ENCODE data around the gene BCAR1. TPM values are rescaled to one million over a fixed set of nuclear protein-coding genes. Genes with fewer than 3 reads are reported as not detected.

The BCAR1 gene
- total and polyA plus RNA-seq, 3 donors from 2014 or later: 83.8 to 201 (median 139) TPM

- peaks cover 12% of the 10 kb centered on the region for H3K4me1 ChIP-seq
- H3K4me3 ChIP-seq: no peak overlapping the region
- H3K9me3 ChIP-seq: no peaks in the 10 kb centered on the region
- TF ChIP-seq CTCF (IDR thresholded peaks at IDR 0.05) (no peak), POLR2A (IDR thresholded peaks at IDR 0.05) (no peak)
- no peaks in the 10 kb centered on the region for H3K27me3 ChIP-seq
- WGBS, 2 donors: 58 to 71% methylated on average over 6 of the region's 6 CpGs
- intact Hi-C loops (cut with DNase I; ENCODE audit: low total_unique reads): no loop called here
- H3K27ac ChIP-seq: peak overlapping the region in 1 of 2 donors; percentile 56
- H3K36me3 ChIP-seq (ENCODE audit: low read depth, missing control alignments): no peaks in the 10 kb centered on the region
- no peak for DNase-seq
Observed at GRCh38 chr16:75293772-75294171, 42.3 kb upstream of the BCAR1 start.

- no peaks in the 10 kb centered on the region for H3K36me3 ChIP-seq (ENCODE audit: low read depth, missing control alignments)
- H3K4me3 ChIP-seq: no peak overlapping the region
- H3K27ac ChIP-seq: peak overlapping the region in 1 of 2 donors; percentile 56
Observed at GRCh38 chr16:75293173-75293572, 41.7 kb upstream of the BCAR1 start.

GRCh38 chr16:75292691-75293090 lies 41.3 kb upstream of the BCAR1 start:
- no peaks in the 10 kb centered on the region for H3K36me3 ChIP-seq (ENCODE audit: low read depth, missing control alignments)
- intact Hi-C loops (cut with DNase I; ENCODE audit: low total_unique reads): no loop called here
- peaks cover 22% of the 10 kb centered on the region for H3K4me1 ChIP-seq
- no peak for DNase-seq
- no peak overlapping the region for H3K4me3 ChIP-seq
- no peaks in the 10 kb centered on the region for H3K9me3 ChIP-seq
- TF ChIP-seq POLR2A (IDR thresholded peaks at IDR 0.05) (no peak), CTCF (IDR thresholded peaks at IDR 0.05) (no peak)
- no peaks in the 10 kb centered on the region for H3K27me3 ChIP-seq
- 78 to 87% methylated on average over 1 to 3 of the region's 3 CpGs for WGBS, 2 donors
- no peak overlapping the region for H3K27ac ChIP-seq

More at GRCh38 chr16:75293173-75293572, 41.7 kb upstream of the BCAR1 start:
- H3K9me3 ChIP-seq: no peaks in the 10 kb centered on the region
- DNase-seq: no peak
- H3K4me1 ChIP-seq: peaks cover 17% of the 10 kb centered on the region
- no peak for TF ChIP-seq CTCF (IDR thresholded peaks at IDR 0.05)
- WGBS, 2 donors: 66 to 89% methylated on average over 4 of the region's 4 CpGs
- intact Hi-C loops (cut with DNase I; ENCODE audit: low total_unique reads): no loop called here
- no peaks in the 10 kb centered on the region for H3K27me3 ChIP-seq

GRCh38 chr16:75289189-75289588 lies 37.8 kb upstream of the BCAR1 start:
- Histone ChIP-seq H3K36me3 (ENCODE audit: low read depth, missing control alignments) (no peaks in the 10 kb centered on the region), H3K27me3 (no peaks in the 10 kb centered on the region), H3K4me1 (peaks cover 31% of the 10 kb centered on the region), H3K4me3 (no peak overlapping the region), H3K27ac (peak overlapping the region in 1 of 2 donors; percentile 19), H3K9me3 (no peaks in the 10 kb centered on the region)
- no peak for DNase-seq
- intact Hi-C loops (cut with DNase I; ENCODE audit: low total_unique reads): no loop called here
- TF ChIP-seq CTCF (IDR thresholded peaks at IDR 0.05): no peak
- no peak for TF ChIP-seq POLR2A (IDR thresholded peaks at IDR 0.05)

- Histone ChIP-seq H3K4me1 (peaks cover 31% of the 10 kb centered on the region), H3K4me3 (no peak overlapping the region), H3K36me3 (ENCODE audit: low read depth, missing control alignments) (no peaks in the 10 kb centered on the region), H3K27me3 (no peaks in the 10 kb centered on the region), H3K27ac (peak overlapping the region; percentile 6 to 51), H3K9me3 (no peaks in the 10 kb centered on the region)
- TF ChIP-seq POLR2A (IDR thresholded peaks at IDR 0.05) (no peak), CTCF (IDR thresholded peaks at IDR 0.05) (no peak)
- DNase-seq: no peak
- WGBS, 2 donors: 87 to 93% methylated on average over 10 of the region's 10 CpGs
- intact Hi-C loops (cut with DNase I; ENCODE audit: low total_unique reads): no loop called here
Observed at GRCh38 chr16:75288596-75289120, 37.2 kb upstream of the BCAR1 start.
